GM19240 (cell line): ENCODE measurements around the gene SLC66A1.

ENCODE experiments used
- DNase-seq: peaks from one replicate; pipeline ENCODE4 v3.0.0; 2011; ENCODE audit warnings: low spot score; ENCODE audit not compliant: insufficient read length

Gene SLC66A1

DNA sequence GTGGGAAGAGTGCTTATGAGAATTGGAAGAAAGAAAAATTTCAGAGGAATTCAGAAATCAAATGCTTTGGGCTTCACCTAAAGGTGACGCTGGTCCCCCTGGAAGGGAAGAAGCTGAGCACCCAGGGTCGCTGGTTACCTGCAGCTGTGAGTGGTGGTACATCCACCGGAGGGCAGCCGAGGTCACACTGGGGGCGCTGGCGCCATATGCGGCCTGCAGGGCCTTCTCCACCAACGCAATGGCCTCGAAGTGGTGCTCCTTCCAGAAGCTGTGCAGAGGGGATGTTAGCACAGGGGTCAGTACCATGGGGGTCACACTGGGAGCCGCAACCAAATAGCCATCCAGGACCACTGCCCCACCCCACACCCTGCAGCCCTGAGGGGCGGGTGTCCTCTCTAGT is 6.2 kb upstream of the SLC66A1 start:
- no peak for DNase-seq

DNA sequence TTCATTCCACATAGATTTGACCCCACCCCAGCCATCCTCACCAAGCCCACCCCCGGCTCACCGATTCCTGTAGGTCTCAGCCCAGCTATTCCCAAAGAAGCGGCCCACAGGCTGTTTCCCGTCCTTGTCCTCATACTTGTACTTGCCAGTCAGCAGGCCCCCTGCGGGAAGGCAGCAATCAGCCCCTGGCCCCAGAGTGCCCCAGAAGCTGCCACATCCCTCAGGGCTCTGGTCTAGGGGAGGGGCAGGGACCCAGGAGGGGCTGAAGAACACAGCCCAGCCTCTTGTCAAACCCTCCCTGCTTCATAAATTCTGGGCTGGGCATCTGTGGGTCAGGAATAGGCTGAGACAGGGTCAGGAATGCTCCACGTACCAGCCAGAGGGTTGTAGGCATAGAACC is 5.2 kb upstream of the SLC66A1 start:
- no peak for DNase-seq

DNA sequence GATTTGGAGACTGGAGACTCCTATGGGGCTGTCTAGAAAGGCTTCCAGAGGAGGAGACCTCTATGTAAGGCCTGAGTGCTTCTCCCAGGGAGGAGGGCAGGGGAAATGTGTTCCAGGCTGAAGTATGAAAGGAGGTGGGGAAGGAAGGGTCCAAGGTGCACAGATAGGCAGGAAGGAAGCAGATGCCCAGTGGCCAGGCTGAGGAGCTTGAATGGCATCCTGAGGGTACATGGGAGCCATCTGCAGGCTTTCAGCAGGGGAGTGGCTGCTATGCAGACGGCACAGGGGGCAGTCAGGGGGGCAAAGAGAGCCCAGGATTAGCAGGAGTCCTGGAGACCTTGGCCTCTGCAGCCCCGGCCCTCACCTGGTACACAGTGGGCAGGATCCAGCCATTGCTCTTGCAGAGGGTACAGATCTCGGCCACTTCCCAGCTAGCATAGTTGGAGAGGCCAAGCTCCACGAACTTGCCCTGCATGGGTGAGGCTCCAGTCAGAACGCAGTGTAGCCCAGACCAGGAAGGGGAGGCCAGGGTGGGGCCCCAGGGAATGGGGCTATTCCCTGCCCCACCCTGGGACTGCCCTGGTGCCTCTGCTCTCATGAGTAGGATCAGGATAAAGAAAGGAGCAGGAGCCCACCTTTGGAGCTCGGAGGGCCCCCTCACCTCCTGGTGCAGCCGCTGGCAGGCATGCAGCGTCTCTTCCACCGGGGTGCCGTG is 4.2 kb upstream of the SLC66A1 start:
- no peak for DNase-seq

DNA sequence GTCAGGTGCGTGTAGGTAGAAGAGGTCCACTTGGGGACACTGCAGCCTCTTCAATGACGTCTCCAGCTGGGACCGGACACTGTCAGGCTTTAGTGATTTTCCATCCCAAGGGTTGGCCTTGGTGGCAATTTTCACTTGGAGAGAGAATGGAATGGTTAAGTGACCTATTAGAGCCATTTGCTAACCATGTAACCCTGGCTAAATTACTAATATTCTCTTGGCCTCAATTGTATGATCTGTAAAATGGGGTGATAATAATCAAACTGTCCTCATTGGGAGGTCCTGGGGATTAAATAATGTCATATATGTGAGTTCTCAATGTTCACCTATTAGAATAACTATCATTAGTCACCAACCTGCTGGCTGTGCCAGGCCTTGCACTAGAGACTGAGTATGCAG is 3.6 kb upstream of the SLC66A1 start:
- DNase-seq: no peak

DNA sequence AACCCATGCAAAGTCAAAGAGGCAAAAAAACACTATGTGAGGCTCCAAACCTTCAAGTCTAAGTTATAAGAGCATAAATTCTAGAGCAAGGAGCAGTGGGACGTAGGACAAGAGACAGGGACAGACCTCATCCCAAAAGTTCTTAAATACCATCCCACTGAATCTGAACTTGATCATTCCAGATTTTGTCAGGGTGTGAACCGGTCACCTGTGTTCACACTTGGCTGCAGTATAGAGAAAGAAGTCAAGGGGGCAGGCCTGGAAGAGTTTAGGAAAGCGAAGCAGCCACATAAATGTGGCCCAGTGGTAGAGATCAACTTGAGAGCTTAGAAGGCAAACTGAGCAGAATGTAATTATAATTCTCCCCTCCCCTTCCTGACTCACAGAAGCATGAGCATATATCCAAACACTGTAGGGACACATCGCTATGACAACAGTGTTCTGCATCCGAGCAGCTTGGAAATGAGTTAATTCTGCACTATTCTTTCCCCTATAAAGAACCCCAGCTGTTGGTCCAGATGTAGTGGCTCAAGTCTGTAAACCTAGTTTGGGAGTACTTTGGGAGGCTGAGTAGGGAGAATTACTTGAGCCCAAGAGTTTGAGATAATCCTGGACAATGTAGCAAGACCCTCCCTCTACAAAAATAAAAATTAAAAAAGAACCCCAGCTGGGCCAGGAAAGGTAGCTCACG is 2.9 kb upstream of the SLC66A1 start:
- no peak for DNase-seq

DNA sequence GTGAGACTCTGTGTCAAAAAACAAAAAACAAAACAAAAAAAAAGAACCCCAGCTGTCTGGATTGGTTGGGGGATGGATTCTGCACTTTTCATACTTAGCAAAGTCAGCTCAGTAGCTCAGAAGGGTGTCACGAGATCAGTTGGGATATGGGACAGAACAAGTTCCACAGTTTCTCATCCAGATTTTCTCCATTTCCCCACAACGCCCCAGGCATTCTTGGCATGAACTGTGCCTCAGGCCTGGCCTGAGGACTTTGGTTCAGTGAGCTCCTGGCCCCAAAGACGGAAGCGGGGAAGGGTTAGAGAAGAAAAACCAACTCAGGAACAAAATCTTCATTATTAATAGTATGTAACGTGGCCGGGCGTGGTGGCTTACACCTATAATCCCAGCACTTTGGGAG is 2.1 kb upstream of the SLC66A1 start:
- DNase-seq: no peak

DNA sequence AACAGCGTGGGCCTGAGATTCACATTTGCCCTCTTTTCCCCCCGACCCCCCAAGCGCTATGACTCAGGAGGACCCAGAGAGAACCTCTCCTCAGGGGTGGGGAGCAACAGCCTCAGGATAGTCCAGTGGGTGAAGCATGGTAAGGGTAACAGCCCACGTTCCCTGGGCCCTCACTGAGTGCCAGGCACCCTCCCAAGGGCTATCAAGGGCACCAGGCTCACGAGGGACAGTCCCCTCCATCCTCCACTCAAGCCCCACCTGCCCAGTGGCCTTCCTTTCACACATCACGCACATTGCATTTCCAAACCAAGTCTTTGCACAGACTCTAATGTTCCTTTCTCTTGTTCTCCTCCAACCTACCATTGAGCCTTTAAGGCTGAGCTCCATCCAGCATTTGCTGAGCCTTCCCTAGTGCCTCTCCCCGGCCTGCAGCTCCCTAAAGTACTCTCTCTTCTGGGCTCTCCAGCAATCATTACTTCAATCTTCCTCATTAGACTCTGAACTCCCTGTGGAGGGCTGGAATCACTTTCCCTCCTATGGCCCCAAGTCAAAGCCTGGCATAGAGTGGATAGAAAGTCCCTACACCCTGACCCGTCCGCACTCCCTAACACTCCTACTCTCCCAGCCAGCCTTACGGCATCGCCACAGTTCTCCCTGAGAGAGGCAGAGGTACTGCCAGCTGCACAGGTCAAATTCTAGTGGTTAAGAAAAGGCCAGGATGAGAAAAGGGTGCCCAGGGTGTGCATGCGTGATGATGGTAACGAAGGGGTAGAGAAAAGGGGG is 1.2 kb upstream of the SLC66A1 start:
- DNase-seq: no peak

DNA sequence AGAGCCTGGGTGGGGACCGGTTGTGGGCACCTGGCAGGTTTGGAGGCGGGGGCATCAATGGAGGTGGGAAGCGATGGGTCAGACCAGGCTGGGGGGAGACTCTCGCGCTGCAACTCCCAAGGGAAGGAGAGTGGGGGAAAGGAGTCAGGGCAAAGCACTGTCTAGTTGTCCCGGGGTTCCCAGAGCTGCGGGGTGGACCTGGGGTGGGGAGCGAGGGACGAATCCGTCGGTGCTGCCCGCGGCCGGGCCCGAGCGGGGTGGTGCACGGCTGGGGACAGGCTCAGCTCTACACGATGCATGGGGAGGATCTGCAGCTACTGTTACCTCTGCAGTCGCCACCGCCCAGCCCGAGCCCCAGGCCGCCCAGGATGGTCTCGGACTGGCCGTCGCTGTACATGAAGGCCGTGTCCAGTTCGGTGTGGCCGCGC is 609 bp upstream of the SLC66A1 start:
- no peak for DNase-seq

DNA sequence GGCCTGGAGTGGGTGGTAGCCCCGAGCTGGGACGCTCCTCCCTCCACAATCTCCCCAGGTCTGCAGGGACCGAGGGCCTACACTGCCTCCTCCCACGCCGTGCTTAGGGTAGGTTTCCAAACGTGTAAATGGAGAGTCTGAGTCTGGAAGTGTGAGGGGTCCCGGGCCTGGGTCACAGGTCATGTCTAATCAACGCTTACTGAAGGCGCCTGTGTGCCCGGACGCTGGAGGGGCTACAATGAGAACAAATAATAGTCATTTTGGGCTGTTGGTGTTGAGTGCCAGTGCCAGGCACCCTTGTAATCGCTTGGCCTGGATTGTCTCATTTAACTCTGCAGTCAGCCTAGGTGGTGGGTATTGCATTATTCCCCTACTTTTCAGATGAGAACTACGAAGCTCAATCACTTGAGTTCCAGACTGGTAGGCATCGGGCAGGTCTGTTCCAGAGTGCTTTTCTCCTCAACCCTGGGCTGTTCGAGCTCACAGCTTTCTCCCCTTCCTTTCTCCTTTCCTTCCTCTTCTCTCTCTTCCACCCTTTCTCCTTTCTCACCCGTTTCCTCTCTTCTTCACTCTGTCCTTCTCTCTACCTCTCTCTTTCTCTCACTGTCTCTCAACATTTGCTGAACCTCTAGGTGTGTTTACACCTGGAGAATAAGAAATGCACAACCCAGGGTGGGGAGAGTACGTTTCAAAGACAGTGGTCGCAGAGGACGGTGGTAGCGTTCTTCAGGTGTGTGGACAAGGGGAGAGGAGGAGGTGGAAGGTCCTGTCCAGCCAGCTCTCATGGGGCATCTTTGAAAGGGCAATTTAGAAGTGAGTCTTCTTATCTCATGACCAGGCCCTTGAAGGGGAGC is 883 bp downstream of the SLC66A1 start:
- DNase-seq: no peak

DNA sequence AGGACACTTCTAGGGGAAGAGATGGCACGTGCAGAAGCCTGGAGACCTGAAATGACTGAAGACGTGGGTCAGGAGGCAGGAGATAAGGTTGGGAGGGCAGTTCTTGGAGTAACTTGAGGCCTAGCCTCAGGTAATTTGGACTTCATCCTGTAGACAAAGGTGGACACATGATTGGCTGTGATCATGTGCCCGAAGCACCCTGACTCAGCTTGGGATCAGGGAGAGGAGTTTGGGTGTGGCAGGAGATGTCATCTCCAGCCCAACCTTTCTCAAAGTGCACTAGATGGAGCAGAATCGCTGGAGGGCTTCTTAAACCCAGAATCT is 1.5 kb downstream of the SLC66A1 start:
- DNase-seq: no peak

DNA sequence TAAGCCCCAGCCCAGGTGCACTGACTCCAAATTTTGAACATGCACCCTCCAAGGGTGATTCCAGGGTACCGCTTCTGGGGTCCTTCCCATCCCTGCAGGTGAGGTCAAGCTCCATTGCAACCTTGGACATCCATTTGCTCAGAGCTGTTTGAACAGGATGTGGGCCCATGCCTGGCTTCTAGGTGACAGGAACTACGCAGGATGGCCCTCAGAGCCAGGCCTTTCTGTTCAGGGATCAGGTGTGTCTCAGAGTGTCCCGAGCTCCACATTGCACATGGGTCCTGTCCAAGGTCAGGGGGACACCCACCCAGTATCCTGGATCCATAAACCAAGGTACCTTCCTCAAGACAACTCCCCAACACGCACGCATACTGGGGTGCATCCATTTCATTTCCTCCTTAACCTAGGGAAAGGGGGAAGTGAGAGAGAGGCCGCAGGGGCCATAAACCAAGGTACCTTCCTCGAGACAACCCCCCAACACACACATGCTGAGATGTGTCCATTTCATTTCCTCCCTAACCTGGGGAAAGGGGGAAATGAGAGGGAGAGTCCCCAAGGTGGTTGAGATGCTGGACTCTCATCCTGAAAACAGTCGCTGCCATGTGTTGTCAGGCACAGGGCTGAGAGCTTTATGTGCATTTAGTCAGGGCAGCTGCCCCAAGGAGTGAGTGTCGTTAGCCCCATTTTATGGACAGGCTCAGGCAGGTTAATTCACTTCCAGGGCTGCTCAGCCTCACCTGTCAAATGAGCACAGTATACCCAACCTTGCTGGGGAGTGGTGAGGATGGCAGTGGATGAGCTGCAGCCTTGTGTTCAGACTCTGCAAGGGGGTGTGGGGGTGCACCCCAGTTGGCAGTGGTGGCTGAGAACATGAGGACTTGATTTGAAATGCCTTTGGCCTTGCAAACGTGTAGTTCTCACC is 2.1 kb downstream of the SLC66A1 start:
- no peak for DNase-seq

DNA sequence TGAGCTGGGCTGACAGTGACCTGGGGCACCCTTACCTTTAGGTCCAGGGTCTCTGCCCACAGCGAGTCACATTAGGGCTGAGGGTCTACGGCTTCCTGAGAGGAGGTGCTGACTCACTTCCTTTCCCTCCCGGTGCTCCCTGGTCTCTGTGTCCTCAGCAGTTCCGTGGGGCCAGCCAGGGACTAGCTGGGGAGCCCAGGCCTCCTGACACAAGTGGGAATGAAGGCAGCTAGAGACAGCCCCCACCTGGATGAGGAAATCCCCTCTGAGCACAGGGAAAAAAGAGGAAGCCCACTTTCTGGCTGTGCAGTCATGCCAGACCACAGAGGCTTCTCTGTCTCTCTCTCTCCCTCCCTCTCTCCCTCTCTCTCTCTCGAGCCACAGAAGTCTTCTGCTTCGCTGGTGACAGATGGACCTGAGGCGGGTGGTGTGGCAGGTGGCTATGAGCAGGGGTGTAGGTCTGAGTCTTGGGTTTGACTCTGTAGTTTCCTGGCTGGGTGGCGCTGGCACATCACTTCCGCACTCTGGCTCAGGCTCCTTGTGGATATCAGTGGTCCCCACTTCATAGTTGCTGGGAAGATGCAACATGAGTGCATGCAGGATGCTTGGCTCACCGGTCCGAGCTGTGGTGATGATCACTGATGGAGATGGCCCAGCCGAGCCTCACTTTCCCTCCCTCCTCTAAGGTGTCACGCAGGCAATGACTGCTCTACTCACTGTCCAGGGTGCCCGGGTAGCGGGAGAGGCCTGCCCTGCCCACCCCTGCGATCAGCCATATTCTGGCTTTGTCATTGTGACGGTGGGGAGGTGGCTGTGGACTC is 3.5 kb downstream of the SLC66A1 start:
- peak; percentile 45 for DNase-seq

DNA sequence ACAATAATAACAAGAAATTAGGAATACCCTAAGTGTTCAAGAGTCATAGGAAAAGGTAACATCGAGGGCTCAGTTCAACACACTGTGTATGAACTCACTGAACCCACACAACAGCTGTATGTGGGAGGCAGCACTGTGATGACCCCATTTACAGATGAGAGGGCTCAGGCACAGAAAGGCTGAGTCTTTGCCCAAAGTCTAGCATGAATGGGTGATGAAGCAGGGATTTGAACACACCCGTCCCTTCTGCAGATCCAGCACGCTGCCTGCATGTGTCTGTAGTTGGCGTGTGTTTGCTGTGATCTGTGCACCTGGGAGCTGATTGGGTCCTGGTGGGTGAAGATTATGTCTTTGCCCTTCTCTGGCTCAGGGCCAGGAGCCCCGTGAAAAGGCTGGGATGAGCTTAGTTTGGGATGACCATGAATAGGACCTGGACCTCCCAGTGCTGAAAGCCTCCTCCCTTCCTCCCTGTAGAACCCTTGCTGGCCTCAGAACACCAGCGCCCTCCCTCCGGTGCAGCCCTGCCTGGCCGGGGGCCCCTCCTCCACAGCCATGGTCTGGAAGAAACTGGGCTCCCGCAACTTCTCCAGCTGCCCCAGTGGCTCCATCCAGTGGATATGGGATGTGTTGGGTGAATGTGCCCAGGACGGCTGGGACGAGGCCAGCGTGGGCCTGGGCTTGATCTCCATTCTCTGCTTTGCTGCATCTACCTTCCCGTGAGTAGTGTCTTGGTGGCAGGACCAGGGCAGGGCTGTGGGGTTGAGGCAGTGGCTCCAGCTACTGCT is 5.2 kb downstream of the SLC66A1 start:
- DNase-seq: no peak

DNA sequence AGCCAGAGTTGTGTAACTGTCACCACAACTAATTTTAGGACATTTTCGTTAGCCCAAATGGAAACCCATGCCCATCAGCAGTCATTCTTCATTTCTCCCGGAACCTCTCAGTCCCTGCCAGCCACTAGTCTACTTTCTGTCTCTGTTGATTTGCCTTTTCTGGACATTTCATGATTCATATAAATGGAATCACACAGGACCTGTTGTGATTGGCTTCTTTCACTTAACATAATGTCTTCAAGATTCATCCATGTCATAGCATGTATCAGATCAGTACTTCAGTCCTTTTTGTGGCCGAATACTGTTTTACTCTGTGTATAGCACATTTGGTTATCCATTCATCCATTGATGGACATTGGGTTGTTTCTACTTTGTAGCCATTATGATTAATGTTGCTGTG is 7.1 kb downstream of the SLC66A1 start:
- no peak for DNase-seq

DNA sequence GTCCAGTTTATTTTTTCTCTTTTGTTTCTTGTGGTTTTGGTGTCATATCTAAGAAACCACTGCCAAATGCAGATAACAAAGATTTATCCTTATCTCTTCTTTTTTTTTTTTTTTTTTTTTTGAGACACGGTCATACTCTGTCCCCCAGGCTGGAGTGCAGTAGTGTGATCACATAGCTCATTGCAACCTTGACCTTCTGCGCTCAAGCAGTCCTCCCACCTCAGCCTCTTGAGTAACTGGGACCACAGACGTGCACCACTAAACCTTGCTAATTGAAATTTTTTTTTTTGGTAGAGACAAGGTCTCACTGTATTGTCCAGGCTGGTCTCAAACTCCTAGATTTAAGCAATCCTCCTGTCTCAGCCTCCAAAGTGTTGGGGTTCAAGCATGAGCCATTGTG is 8.9 kb downstream of the SLC66A1 start:
- DNase-seq: no peak

DNA sequence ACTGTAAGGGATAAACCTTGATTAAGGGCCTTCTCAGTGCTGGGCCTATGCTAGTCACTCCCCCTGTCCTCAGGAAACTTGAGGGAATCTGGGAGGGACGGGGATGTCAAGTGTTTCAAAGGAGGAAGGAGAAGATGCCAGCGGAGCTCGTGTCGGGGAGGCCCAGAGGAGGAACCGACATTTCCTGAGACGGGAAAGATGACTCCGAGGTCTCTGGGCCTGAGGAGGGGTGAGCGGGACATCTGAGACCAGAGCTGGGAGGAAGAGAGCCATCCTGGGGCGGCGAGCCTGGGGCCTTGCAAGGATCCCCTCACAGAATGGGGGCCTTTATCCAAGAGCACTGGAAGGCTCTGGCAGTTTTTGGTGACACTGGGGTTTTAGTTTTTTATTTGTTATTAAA is 10.4 kb downstream of the SLC66A1 start:
- DNase-seq: no peak

DNA sequence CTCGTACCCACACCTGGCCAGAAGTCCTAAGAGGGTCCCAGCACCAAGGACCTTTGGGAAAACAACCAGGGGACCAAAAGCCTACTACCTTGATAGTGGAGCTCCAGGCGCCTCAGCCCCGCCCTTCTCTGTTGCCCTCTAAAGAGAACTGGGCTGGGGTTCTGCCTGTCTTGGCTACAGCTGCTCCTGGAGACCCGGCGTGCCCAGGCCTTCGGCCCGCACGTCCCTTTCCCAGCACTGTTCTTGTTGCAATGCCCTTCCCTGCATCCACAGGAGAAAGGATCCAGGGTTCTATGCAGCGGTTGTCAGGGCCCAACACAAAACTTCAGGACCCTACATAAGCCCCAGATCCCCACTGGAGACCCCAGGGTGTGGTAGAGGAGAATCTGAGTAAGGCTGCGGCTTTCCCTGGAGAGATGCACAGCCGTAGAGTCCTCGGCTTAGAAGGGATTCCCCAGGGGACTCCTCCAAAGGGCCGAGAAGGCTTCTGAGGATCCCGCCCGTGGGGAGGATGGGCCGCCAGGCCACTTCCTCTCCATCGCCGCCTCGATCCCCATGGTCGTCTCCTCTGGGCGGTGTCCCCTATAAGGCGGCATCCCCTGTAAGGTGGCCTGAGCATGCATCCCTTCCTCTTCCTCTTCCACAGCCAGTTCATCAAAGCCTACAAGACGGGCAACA is 12.0 kb downstream of the SLC66A1 start:
- DNase-seq: no peak

DNA sequence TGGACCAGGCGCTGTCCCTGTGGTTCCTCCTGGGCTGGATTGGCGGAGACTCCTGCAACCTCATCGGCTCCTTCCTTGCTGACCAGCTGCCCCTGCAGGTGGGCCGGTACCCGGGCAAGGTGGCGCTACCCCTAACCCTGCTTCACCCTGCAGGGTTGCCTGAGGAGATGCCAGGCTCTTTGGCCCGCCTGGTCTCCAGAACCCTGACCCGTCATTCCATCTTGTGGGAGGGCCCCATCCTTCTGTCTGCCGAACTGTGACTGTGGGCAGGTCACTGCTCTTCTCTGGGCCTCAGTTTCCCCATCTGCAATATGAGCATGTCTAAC is 12.5 kb downstream of the SLC66A1 start:
- DNase-seq: no peak
